Measurements from ENCODE around the gene EID3. TPM values are rescaled to one million over a fixed set of nuclear protein-coding genes. Genes with fewer than 3 reads are reported as not detected.

The EID3 gene
- total and polyA plus RNA-seq, 2 of the 8 experiments (the other 6 are each of a cell fraction or from before 2014, with no cell fraction given), result 1.2 to 2.8 TPM

- DNase-seq (ENCODE audit: low read depth in 1 of 2, low spot score in 2 of 2), result no peak
- H2AFZ ChIP-seq (ENCODE audit: low read length), result no peak overlapping the region
Observed at GRCh38 chr12:104291867-104292524, 11.5 kb upstream of the EID3 start.

More at GRCh38 chr12:104291867-104292524, 11.5 kb upstream of the EID3 start:
- Histone ChIP-seq H3K79me2 (ENCODE audit: control insufficient read depth in 1 of 2, insufficient read depth in 2 of 2, low read length in 2 of 2) (peaks cover 12 to 87% of the 10 kb centered on the region in 2 experiments), H4K8ac (ENCODE audit: extremely low read depth, insufficient read depth, low read length) (no peak overlapping the region), H3K4ac (replicated peaks; ENCODE audit: insufficient read length, low read depth, low read length) (no peak overlapping the region), H3K36me3 (ENCODE audit: control insufficient read depth in 2 of 4, insufficient read depth in 4 of 4, low read length in 3 of 4) (peaks cover 4 to 36% (median 10%) of the 10 kb centered on the region in 4 experiments; a peak in 7 of 8 replicates), H3K14ac (ENCODE audit: insufficient read length) (no peak overlapping the region), H3K79me1 (ENCODE audit: low read depth, low read length) (peaks cover 3% of the 10 kb centered on the region; the same call in 1 of the 2 replicates), H3K4me1 (replicated peaks in 1 of 4; ENCODE audit: control insufficient read depth in 3 of 4, insufficient read depth in 4 of 4, low read length in 3 of 4) (peaks cover 0 to 7% (median 4%) of the 10 kb centered on the region in 4 experiments; a peak in 4 of 7 replicates), H3K56ac (replicated peaks; ENCODE audit: insufficient read length, low read depth, low read length) (no peak overlapping the region), H3K4me2 (ENCODE audit: insufficient read depth in 1 of 2, low read depth in 2 of 2, low read length in 2 of 2) (peak overlapping the region in 1 of 2 experiments; percentile 8; a peak in 1 of 4 replicates), H3K23me2 (ENCODE audit: low read depth, low read length) (peaks cover 3% of the 10 kb centered on the region), H2BK5ac (ENCODE audit: low read depth, low read length) (no peak overlapping the region), H3K9me3 (ENCODE audit: insufficient read depth in 2 of 2, low read depth in 1 of 2, low read length in 1 of 2) (no peaks in the 10 kb centered on the region), H3K4me3 (ENCODE audit: extremely low read depth in 1 of 4, insufficient read depth in 2 of 4, low read depth in 3 of 4, low read length in 4 of 4) (peak overlapping the region in 1 of 4 experiments; percentile 16; a peak in 1 of 8 replicates), H2BK20ac (ENCODE audit: low read length) (no peak overlapping the region), H2BK120ac (replicated peaks; ENCODE audit: low read depth, low read length) (no peak overlapping the region), H3K23ac (ENCODE audit: insufficient read length) (no peak overlapping the region), H4K5ac (ENCODE audit: insufficient read length, low read depth, low read length) (no peak overlapping the region), H3K9ac (replicated peaks in 1 of 4; ENCODE audit: extremely low read depth in 1 of 4, low read depth in 3 of 4, low read length in 3 of 4) (no peak overlapping the region), H3K18ac (ENCODE audit: extremely low read depth, low read length) (no peak overlapping the region), H3K27ac (ENCODE audit: low read depth, low read length) (no peak overlapping the region), H4K20me1 (replicated peaks in 1 of 2; ENCODE audit: control insufficient read depth in 1 of 2, insufficient read depth in 2 of 2, low read length in 2 of 2) (peaks cover 6 to 15% of the 10 kb centered on the region in 2 experiments), H2BK15ac (ENCODE audit: low read length) (no peak overlapping the region), H4K91ac (replicated peaks; ENCODE audit: insufficient read length, low read length) (no peak overlapping the region), H2BK12ac (ENCODE audit: low read depth, low read length) (no peak overlapping the region), H3K27me3 (replicated peaks in 1 of 4; ENCODE audit: control insufficient read depth in 3 of 4, extremely low read depth in 1 of 4, insufficient read depth in 3 of 4, low read length in 3 of 4) (no peaks in the 10 kb centered on the region), H2AK5ac (ENCODE audit: low read depth, low read length) (no peak overlapping the region)
- no peak for TF ChIP-seq GABPA (IDR thresholded peaks at IDR 0.05; ENCODE audit: borderline replicate concordance, insufficient read depth, low read length)
- TF ChIP-seq YY1 (IDR thresholded peaks at IDR 0.05; ENCODE audit: low read depth, low read length), result 0 out of 2 replicates have a peak, but pooled peaks have one; percentile 14
- ChIA-PET CTCF (ENCODE audit: partially characterized antibody) (interaction anchor here (0.5 to 9.9 kb wide), 8 partner anchors 8 to 131 kb away, joined by 3 to 75 read pairs (median 4); partner anchors contain the start of gene TXNRD1), POLR2A (ENCODE audit: partially characterized antibody) (interaction anchor here (0.5 to 2.4 kb wide), 12 partner anchors 9 to 362 kb away, joined by 3 to 16 read pairs (median 4); partner anchors contain the start of genes EID3, HSP90B1, NFYB and TXNRD1)
- 27% methylated on average over 4 of the region's 5 CpGs; no CpG with 5 or more reads in 1 of the 2 experiments for WGBS, 2 experiments (ENCODE audit: extremely low coverage in 1 of 2, insufficient coverage in 1 of 2, insufficient read length in 1 of 2, insufficient replicate concordance in 2 of 2, low coverage in 1 of 2, low lambda C conversion rate in 2 of 2, missing lambda C conversion rate in 1 of 2)
- FAIRE-seq, result no peak
